ENCODE measurements around the gene RNPS1.

RNPS1 gene

GRCh38 chr16:2238838-2239675 is 28.9 kb downstream of the RNPS1 start:
- Histone ChIP-seq H3K36me3 (ENCODE audit: low read length) (no peaks in the 10 kb centered on the region), H2AFZ (ENCODE audit: low read depth, low read length, severe bottlenecking) (no peak overlapping the region), H3K27me3 (ENCODE audit: low read length) (no peaks in the 10 kb centered on the region), H3K4me2 (ENCODE audit: low read depth, low read length, poor library complexity, severe bottlenecking) (no peak overlapping the region), H3K4me3 (ENCODE audit: insufficient read depth, low read length, poor library complexity, severe bottlenecking) (no peak overlapping the region), H3K79me2 (ENCODE audit: insufficient read depth, low read length) (no peaks in the 10 kb centered on the region), H4K20me1 (ENCODE audit: low read depth, low read length) (no peaks in the 10 kb centered on the region), H3F3A (ENCODE audit: insufficient read depth) (peaks cover 4% of the 10 kb centered on the region; the same call in 1 of the 2 replicates), H3K9me3 (ENCODE audit: insufficient read depth, low read length) (no peaks in the 10 kb centered on the region), H3K9ac (ENCODE audit: low read length) (no peak overlapping the region), H3K9me2 (replicated peaks; ENCODE audit: insufficient read depth, low read length) (no peaks in the 10 kb centered on the region), H3K27ac (ENCODE audit: low read depth, low read length) (no peak overlapping the region)
- no peak for TF ChIP-seq EZH2phosphoT487 (conservative IDR thresholded peaks at IDR 0.05; ENCODE audit: low read length)
- no peak for TF ChIP-seq CTCF (IDR thresholded peaks at IDR 0.05; ENCODE audit: insufficient read depth, low read length, poor library complexity, severe bottlenecking)

- Histone ChIP-seq H3F3A (ENCODE audit: insufficient read depth) (peaks cover 4% of the 10 kb centered on the region; the same call in 1 of the 2 replicates), H3K4me3 (ENCODE audit: insufficient read depth, low read length, poor library complexity, severe bottlenecking) (no peak overlapping the region), H3K27me3 (ENCODE audit: low read length) (no peaks in the 10 kb centered on the region), H2AFZ (ENCODE audit: low read depth, low read length, severe bottlenecking) (no peak overlapping the region), H3K36me3 (ENCODE audit: low read length) (no peaks in the 10 kb centered on the region), H4K20me1 (ENCODE audit: low read depth, low read length) (no peaks in the 10 kb centered on the region), H3K79me2 (ENCODE audit: insufficient read depth, low read length) (no peaks in the 10 kb centered on the region), H3K9ac (ENCODE audit: low read length) (no peak overlapping the region), H3K9me3 (ENCODE audit: insufficient read depth, low read length) (no peaks in the 10 kb centered on the region), H3K4me2 (ENCODE audit: low read depth, low read length, poor library complexity, severe bottlenecking) (no peak overlapping the region), H3K27ac (ENCODE audit: low read depth, low read length) (no peak overlapping the region), H3K9me2 (replicated peaks; ENCODE audit: insufficient read depth, low read length) (no peaks in the 10 kb centered on the region)
- TF ChIP-seq EZH2phosphoT487 (conservative IDR thresholded peaks at IDR 0.05; ENCODE audit: low read length): no peak
- TF ChIP-seq CTCF (IDR thresholded peaks at IDR 0.05; ENCODE audit: insufficient read depth, low read length, poor library complexity, severe bottlenecking): no peak
Observed at GRCh38 chr16:2238150-2238837, 29.6 kb downstream of the RNPS1 start.

GRCh38 chr16:2237493-2238149 is 30.3 kb downstream of the RNPS1 start:
- H3K27ac ChIP-seq (ENCODE audit: low read depth, low read length): no peak overlapping the region
- H3K27me3 ChIP-seq (ENCODE audit: low read length): no peaks in the 10 kb centered on the region
- H2AFZ ChIP-seq (ENCODE audit: low read depth, low read length, severe bottlenecking): no peak overlapping the region
- H3K79me2 ChIP-seq (ENCODE audit: insufficient read depth, low read length): no peaks in the 10 kb centered on the region
- H3K4me2 ChIP-seq (ENCODE audit: low read depth, low read length, poor library complexity, severe bottlenecking): no peak overlapping the region
- no peaks in the 10 kb centered on the region for H3K9me3 ChIP-seq (ENCODE audit: insufficient read depth, low read length)
- no peak overlapping the region for H3K9ac ChIP-seq (ENCODE audit: low read length)
- no peak overlapping the region for H3K4me3 ChIP-seq (ENCODE audit: insufficient read depth, low read length, poor library complexity, severe bottlenecking)
- TF ChIP-seq EZH2phosphoT487 (conservative IDR thresholded peaks at IDR 0.05; ENCODE audit: low read length) (no peak), CTCF (IDR thresholded peaks at IDR 0.05; ENCODE audit: insufficient read depth, low read length, poor library complexity, severe bottlenecking) (no peak)
- no peaks in the 10 kb centered on the region for H3K9me2 ChIP-seq (replicated peaks; ENCODE audit: insufficient read depth, low read length)
- no peaks in the 10 kb centered on the region for H4K20me1 ChIP-seq (ENCODE audit: low read depth, low read length)
- no peaks in the 10 kb centered on the region for H3K36me3 ChIP-seq (ENCODE audit: low read length)
- H3F3A ChIP-seq (ENCODE audit: insufficient read depth): peaks cover 4% of the 10 kb centered on the region; the same call in 1 of the 2 replicates
